ENCODE results near the gene MPL. TPM values are rescaled to one million over a fixed set of nuclear protein-coding genes. Genes with fewer than 3 reads are reported as not detected.

Gene MPL
- total and polyA plus RNA-seq, 7 donors: not detected

DNA sequence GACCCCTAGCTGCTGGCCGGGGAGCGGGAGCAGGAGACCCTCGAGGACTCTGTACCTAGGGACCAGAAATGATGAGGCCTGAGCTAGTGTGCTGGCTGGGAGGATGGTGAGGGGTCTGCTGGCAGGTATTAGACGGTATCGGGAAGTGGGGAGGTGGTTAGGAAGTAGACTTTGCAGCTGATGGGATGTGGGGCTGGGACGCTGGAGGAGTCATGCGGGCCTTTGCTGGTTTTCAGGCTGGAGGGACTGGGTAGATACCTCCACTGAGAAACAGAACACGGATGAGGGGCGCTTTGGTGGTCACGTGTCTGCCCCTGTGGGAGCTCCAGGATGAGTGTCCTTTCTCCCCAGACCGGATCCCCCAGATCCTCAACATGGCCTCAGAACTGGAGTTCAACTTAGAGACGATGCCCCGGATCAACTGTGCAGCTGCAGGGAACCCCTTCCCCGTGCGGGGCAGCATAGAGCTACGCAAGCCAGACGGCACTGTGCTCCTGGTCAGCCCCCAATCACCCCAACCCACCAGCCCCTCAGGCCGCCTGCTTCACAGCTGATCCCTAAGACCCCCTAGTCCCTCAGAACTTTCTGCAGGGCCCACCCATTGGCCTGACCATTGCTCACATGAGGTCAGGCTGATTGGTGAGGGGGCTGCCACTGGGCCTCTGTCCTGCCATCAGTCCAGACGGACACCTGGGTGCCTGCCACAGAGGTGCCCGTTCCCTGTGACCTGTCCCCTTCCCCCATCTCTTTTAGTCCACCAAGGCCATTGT is 28.8 kb upstream of the MPL start:
- 95 to 96% methylated on average over 20 of the region's 20 CpGs for WGBS, 2 donors
- peak; percentile 49 for DNase-seq
- TF ChIP-seq POLR2A (IDR thresholded peaks at IDR 0.05) (no peak), EP300 (IDR thresholded peaks at IDR 0.05) (no peak), POLR2AphosphoS5 (IDR thresholded peaks at IDR 0.05) (no peak)
- TF ChIP-seq, protein P1, sequence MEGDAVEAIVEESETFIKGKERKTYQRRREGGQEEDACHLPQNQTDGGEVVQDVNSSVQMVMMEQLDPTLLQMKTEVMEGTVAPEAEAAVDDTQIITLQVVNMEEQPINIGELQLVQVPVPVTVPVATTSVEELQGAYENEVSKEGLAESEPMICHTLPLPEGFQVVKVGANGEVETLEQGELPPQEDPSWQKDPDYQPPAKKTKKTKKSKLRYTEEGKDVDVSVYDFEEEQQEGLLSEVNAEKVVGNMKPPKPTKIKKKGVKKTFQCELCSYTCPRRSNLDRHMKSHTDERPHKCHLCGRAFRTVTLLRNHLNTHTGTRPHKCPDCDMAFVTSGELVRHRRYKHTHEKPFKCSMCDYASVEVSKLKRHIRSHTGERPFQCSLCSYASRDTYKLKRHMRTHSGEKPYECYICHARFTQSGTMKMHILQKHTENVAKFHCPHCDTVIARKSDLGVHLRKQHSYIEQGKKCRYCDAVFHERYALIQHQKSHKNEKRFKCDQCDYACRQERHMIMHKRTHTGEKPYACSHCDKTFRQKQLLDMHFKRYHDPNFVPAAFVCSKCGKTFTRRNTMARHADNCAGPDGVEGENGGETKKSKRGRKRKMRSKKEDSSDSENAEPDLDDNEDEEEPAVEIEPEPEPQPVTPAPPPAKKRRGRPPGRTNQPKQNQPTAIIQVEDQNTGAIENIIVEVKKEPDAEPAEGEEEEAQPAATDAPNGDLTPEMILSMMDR (IDR thresholded peaks at IDR 0.05): no peak
- Histone ChIP-seq H3K27ac (no peak overlapping the region), H3K27me3 (no peaks in the 10 kb centered on the region), H3K4me3 (no peak overlapping the region), H3K4me1 (peaks cover 0 to 6% (median under 1%) of the 10 kb centered on the region in 4 donors), H3K9me3 (no peaks in the 10 kb centered on the region), H3K36me3 (no peaks in the 10 kb centered on the region)
- intact Hi-C loops (cut with DNase I): no loop called here

DNA sequence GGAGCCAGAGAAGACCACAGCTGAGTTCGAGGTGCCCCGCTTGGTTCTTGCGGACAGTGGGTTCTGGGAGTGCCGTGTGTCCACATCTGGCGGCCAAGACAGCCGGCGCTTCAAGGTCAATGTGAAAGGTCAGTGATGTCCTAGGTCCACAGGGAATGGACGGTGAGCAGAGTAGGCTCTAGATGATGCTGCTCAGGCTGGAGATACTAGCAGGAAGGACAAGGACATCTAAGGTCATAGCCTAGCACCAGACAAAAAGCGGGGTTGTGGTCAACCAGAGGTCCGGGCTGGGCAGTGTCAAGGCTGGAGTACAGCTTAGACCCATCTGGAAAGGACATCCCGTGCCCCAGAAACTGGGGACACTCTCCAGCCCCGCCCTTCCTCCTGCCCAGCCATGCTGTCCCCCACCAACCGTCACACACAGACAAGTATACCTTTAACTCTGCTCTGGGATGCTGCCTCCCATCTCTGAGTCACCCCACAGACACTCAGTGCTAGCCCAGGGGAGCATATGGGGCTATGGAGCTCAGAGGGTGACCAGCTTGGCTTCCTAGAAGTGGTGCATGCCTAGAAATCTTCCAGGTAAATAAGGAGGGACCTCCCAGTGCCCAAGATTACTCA is 28.1 kb upstream of the MPL start:
- Histone ChIP-seq H3K9me3 (no peaks in the 10 kb centered on the region), H3K27me3 (no peaks in the 10 kb centered on the region), H3K36me3 (no peaks in the 10 kb centered on the region), H3K4me1 (peaks cover 0 to 3% (median 0%) of the 10 kb centered on the region in 4 donors), H3K27ac (no peak overlapping the region), H3K4me3 (no peak overlapping the region)
- intact Hi-C loops (cut with DNase I): no loop called here
- TF ChIP-seq EP300 (IDR thresholded peaks at IDR 0.05): no peak
- TF ChIP-seq POLR2A (IDR thresholded peaks at IDR 0.05): no peak
- TF ChIP-seq, protein P1 (IDR thresholded peaks at IDR 0.05): no peak
- TF ChIP-seq POLR2AphosphoS5 (IDR thresholded peaks at IDR 0.05): no peak
- 92 to 93% methylated on average over 13 of the region's 13 CpGs for WGBS, 2 donors
- peak; percentile 35 for DNase-seq

DNA sequence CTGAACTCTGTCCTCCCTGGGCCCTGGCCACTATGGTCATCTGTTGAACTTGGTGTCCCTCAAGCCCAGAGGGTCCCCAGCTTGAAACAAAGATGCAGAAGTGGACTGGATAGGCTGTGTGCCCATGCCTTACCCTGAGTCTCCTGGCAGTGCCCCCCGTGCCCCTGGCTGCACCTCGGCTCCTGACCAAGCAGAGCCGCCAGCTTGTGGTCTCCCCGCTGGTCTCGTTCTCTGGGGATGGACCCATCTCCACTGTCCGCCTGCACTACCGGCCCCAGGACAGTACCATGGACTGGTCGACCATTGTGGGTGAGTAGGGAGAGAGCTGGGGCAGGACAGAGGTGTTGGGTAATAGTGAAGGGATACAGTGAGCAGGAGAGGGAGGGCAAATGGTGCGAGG is 26.1 kb upstream of the MPL start:
- WGBS, 2 donors: 93 to 96% methylated on average over 9 of the region's 9 CpGs
- no peak overlapping the region for H3K27ac ChIP-seq
- H3K27me3 ChIP-seq: no peaks in the 10 kb centered on the region
- DNase-seq: no peak
- TF ChIP-seq POLR2A (IDR thresholded peaks at IDR 0.05) (no peak), POLR2AphosphoS5 (IDR thresholded peaks at IDR 0.05) (no peak), EP300 (IDR thresholded peaks at IDR 0.05) (no peak)
- TF ChIP-seq, protein P1 (IDR thresholded peaks at IDR 0.05): no peak
- H3K9me3 ChIP-seq: no peaks in the 10 kb centered on the region
- H3K4me3 ChIP-seq: no peak overlapping the region
- H3K4me1 ChIP-seq: no peaks in the 10 kb centered on the region
- no peaks in the 10 kb centered on the region for H3K36me3 ChIP-seq
- intact Hi-C loops (cut with DNase I): no loop called here

DNA sequence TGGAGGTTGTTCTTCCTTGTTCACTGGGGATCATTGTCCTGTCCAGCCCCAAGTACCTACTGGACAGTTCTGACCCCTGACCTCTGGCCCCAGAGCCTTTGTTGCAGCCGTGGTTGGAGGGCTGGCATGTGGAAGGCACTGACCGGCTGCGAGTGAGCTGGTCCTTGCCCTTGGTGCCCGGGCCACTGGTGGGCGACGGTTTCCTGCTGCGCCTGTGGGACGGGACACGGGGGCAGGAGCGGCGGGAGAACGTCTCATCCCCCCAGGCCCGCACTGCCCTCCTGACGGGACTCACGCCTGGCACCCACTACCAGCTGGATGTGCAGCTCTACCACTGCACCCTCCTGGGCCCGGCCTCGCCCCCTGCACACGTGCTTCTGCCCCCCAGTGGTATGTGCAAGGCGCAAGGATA is 25.4 kb upstream of the MPL start:
- H3K9me3 ChIP-seq: no peaks in the 10 kb centered on the region
- WGBS, 2 donors: 93 to 95% methylated on average over 19 of the region's 19 CpGs

More for the DNA sequence above, 25.4 kb upstream of the MPL start:
- Histone ChIP-seq H3K36me3 (no peaks in the 10 kb centered on the region), H3K27me3 (no peaks in the 10 kb centered on the region), H3K4me1 (no peaks in the 10 kb centered on the region), H3K4me3 (no peak overlapping the region), H3K27ac (no peak overlapping the region)
- intact Hi-C loops (cut with DNase I): no loop called here
- TF ChIP-seq, protein P1 (IDR thresholded peaks at IDR 0.05): no peak
- no peak for DNase-seq
